HG03045 (cell line): Measurements from ENCODE around the gene CDC42BPG.
"Not testable (repeated sequence)": the region's sequence is repeated elsewhere in the genome, so short reads cannot be mapped to it uniquely, and the experiment has no call there.

Experiments
- ATAC-seq: cut with Tn5 transposase; IDR thresholded peaks from one replicate; pipeline ENCODE4 v1.9.1; 2021; ENCODE audit warnings: mild to moderate bottlenecking, moderate library complexity; ENCODE audit not compliant: unreplicated experiment

The CDC42BPG gene

GRCh38 chr11:64837887-64838351 is 6.5 kb downstream of the CDC42BPG start:
- no peak for ATAC-seq

GRCh38 chr11:64836448-64837072 is 7.9 kb downstream of the CDC42BPG start:
- no peak for ATAC-seq

DNA sequence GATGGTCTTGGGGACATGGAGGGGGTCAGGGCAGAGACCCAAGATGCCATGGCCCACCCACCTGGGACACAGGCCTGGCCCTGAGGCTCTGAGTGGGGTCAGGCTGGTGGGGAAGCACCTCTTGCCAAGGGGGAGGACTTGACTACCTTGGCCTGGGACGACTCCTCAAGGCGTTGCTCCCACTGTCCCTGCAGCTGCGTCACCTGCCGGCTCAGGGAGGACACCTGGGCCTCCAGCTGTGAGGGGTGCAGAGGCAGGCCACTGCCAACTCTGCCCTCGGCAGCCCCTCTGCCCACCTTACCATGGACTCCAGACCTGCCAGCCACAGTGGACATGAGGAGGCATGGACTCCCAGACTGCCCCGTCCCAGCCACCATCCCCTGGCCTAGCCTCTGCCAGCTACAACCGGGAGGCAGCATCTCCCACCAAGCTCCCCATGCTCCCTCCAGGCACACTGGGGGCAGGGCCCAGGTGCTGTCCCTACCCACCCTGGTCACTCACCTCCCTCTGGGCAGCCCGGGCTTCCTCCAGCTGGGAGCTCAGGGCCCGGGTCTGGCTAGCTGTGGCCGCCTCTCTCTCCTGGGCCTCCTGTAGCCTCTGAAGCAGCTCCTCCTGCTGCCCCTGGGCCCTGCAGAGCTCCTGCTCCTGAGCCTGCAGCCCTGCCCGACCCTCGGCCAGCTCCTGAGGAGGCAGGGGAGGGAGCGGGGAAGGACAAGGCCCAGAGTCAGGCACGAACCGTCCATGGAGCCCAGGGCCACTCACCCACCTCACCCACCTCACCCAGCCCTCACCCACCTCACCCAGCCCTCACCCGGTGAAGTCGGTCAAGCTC is 8.6 kb downstream of the CDC42BPG start:
- no peak for ATAC-seq

GRCh38 chr11:64834723-64835615 is 9.5 kb downstream of the CDC42BPG start:
- no peak for ATAC-seq

DNA sequence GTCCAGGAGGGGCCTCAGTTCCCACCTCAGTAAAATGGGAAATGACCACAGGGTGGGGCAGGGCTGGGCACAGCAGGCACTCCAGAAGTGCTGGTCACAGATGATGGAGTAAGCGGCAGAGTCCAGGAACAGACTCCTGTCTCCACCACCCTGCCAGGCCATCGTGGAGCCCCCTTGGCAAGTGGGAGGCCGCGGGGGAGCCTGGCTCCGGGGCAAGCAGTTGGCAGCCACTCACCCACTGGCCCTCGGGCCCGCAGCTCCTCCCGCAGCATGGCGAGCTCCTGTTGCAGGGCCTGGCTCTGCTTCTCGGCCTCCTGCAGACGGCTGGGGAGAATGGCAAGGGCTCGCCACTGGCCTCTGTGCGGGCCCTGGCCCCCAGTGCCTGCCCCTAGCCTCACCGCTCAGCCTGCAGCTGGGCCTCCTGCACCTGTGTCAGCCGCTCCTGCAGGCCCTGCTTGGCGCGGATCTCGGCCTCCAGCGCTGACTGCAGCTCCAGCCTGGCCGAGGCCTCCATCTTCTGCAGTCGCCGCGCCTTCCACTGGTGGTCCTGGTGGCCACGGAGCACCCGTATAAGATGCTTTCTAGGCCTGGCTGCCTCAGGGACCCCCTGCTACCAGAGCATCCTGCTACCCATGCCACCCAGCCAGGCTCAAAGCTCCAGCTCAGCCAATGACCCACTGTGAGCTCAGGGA is 10.3 kb downstream of the CDC42BPG start:
- ATAC-seq, result no peak

- no peak for ATAC-seq
Measured at GRCh38 chr11:64833509-64833908, 10.9 kb downstream of the CDC42BPG start.

DNA sequence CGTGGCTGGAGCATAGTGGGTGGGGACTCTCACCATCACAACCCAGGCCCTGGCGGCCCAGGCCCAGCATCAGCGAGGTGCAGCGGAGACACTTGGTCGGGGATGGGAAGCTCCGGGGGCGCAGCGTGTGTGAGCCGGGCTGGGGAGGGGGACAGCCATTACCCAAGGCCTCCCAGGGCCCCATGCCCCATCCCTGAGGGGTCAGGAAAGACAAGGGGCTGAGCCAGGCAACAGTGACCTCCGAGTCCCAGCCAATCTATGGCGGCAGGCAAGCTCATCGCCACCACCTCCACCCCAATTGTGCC is 11.3 kb downstream of the CDC42BPG start:
- ATAC-seq, result no peak

DNA sequence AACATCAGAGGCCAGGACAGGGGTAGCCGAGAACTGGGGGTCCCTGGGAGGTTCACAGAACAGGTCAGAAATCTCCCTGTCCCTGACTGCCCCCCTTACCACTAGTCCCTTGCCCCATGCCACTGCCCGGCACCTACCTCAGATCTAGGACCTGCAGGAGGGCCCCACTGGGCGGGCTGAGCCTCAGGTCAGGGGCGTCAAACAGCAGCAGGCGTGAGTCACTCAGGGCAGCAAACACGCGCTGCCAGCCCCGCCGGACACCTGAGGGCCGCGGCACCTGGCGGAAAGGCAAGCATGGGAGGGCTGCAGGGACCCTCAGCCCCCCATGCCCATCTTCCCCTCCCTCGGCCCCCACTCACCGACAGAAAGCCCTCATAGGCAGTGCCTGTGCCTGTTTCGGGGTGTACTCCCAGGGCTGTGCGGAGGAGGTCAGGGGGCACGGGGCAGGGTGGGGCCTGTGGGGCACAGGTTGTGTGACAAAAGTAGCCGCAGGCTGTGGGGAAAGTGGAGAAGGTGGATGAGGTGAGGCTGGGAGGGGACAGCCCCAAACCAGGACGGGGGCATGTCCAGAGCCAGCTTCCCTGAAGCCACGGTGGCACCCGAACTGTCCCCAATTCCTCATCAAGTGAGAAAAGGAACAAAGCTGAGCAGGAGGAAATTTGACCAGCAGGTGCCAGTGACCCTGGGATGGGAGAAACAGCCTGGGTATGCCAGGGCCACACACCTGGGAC is 11.8 kb downstream of the CDC42BPG start:
- no peak for ATAC-seq

DNA sequence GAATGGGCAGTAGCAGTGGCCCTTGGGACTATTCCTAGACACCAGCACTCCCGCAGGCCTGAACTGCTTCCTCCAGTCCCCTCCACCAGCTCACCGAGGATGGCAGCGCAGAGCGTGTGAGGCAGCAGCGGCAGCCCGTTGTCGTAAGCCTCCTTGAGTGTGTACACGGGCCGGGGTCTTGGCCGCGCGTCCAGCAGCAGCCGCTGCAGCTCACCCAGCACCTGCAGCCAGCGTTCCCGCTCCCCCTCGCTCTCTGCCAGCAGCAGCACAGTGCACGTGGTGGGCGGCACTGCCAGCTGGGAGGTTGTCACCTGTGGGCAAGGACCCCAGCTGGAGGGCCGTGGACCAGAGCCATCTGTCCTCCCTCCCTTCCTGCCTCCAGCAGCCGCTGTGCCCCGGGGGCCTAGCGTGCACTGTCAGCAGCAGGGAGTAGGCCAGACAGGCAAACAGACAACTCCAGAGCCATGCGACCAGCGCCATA is 13.0 kb downstream of the CDC42BPG start:
- no peak for ATAC-seq

- no peak for ATAC-seq
Measured at GRCh38 chr11:64829536-64830251, 14.8 kb downstream of the CDC42BPG start.

GRCh38 chr11:64827451-64827839 is 17.0 kb downstream of the CDC42BPG start:
- no peak for ATAC-seq

- no peak for ATAC-seq
Measured at GRCh38 chr11:64826578-64827450, 17.6 kb downstream of the CDC42BPG start.

DNA sequence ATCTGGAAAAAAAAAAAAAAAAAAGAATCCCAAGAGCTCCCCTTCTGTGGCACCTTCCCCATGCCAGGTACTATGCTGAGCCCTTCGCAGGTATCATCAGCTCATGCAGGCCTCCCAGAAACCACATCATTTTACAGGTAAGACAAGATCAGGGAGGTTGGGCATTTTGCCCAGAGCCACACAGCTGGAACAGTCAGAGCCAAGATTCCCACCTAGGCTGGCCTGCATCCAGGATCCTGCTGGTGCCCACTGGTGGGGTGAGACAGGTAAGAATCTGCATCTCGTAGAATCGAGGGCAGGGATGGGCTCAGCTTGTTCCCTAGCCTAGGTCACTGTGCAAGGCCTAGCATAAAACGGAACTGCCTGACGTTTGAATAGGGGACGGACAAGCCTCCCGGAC is 18.4 kb downstream of the CDC42BPG start:
- no peak for ATAC-seq

GRCh38 chr11:64823568-64824119 is 20.8 kb downstream of the CDC42BPG start:
- no peak for ATAC-seq

- ATAC-seq, result no peak
Measured at GRCh38 chr11:64817476-64817875, 27.0 kb downstream of the CDC42BPG start.

DNA sequence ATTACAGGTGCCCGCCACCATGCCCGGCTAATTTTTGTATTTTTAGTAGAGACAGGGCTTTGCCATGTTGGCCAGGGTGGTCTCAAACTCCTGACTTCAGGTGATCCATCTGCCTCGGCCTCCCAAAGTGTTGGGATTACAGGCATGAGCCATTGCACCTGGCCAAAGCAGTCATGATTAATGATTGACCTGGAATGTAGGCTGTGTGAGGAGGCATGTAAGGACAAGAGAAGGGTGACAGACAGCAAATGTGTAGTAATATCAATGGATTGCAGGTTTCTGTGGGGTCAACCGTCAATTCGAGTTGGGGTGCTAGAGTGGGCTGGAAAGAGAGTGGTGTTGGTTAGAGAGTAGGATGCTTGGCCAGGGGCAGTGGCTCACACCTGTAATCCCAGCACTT is 29.0 kb downstream of the CDC42BPG start:
- not testable (repeated sequence) for ATAC-seq

- ATAC-seq, result no peak
Measured at GRCh38 chr11:64814712-64815187, 29.7 kb downstream of the CDC42BPG start.

DNA sequence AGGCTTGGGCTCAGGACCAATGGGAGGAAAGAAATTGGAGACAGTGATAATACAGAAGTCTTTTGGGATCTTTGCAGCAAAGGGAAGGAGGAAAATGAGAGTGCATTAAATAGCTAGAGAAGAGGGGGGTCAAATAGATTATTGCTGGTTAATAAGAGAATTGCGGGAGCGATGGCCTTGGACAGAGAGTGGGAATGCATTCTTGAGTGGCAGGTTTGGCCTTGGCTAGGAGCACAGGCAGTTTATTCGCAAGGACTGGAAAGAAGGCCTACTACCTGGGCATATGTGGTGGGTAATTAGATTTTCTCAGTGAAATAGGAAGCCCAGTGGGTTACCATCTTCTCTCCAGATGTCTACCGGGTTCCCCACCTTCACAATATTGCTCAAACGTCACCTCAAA is 30.6 kb downstream of the CDC42BPG start:
- no peak for ATAC-seq
